GM23338 (cell line): ENCODE data around the gene MAP7D3. TPM values are rescaled to one million over a fixed set of nuclear protein-coding genes. Genes with fewer than 3 reads are reported as not detected.

Source experiments
- ATAC-seq: fragments of 200-7000 bp; cut with Tn5 transposase; 3 replicates; pipeline ENCODE4 v1.9.1; 2020
- DNase-seq: peaks from one replicate; pipeline ENCODE4 v3.0.0-alpha.2; 2015; ENCODE audit warnings: low spot score
- H2AFZ ChIP-seq: fragments of 200-600 bp; sonication (generic); 2 replicates; pipeline ENCODE4 v1.8.0; 2016; ENCODE audit warnings: antibody characterized with exemption, mild to moderate bottlenecking, moderate library complexity
- H3F3A ChIP-seq: fragments of 200-600 bp; sonication (generic); replicated peaks from 2 replicates; pipeline ENCODE4 v1.8.0; 2017; ENCODE audit warnings: antibody characterized with exemption, mixed run types, low read depth
- H3K27ac ChIP-seq: fragments of 200-600 bp; sonication (generic); 2 replicates; pipeline ENCODE4 v1.6.1; 2016; ENCODE audit warnings: low read depth
- H3K27me3 ChIP-seq: fragments of 200-600 bp; sonication (generic); 2 replicates; pipeline ENCODE4 v1.8.0; 2016; ENCODE audit warnings: mild to moderate bottlenecking, mixed run types, moderate library complexity; ENCODE audit not compliant: insufficient read depth
- H3K36me3 ChIP-seq: fragments of 200-600 bp; sonication (generic); 2 replicates; pipeline ENCODE4 v1.8.0; 2016; ENCODE audit warnings: mild to moderate bottlenecking; ENCODE audit not compliant: insufficient read depth
- H3K4me1 ChIP-seq: fragments of 200-600 bp; sonication (generic); 2 replicates; pipeline ENCODE4 v1.8.0; 2016; ENCODE audit warnings: mild to moderate bottlenecking, moderate library complexity; ENCODE audit not compliant: insufficient read depth
- H3K4me2 ChIP-seq: fragments of 200-600 bp; sonication (generic); 2 replicates; pipeline ENCODE4 v1.7.1; 2017; ENCODE audit warnings: mixed run types
- H3K4me3 ChIP-seq: fragments of 200-600 bp; sonication (generic); 2 replicates; pipeline ENCODE4 v1.6.1; 2016; ENCODE audit warnings: mixed run types
- H3K79me2 ChIP-seq: fragments of 200-600 bp; sonication (generic); replicated peaks from 2 replicates; pipeline ENCODE4 v1.8.0; 2017; ENCODE audit warnings: mild to moderate bottlenecking; ENCODE audit not compliant: insufficient read depth
- H3K9me2 ChIP-seq: fragments of 200-600 bp; sonication (generic); 2 replicates; pipeline ENCODE4 v1.8.0; 2017; ENCODE audit not compliant: insufficient read depth
- H4K20me1 ChIP-seq: fragments of 200-600 bp; sonication (generic); replicated peaks from 2 replicates; pipeline ENCODE4 v1.8.0; 2017; ENCODE audit warnings: mild to moderate bottlenecking; ENCODE audit not compliant: insufficient read depth
- H3K27ac Mint-ChIP-seq: 2 replicates; pipeline ENCODE4 v1.8.0; 2020; ENCODE audit warnings: inconsistent platforms, mild to moderate bottlenecking, moderate library complexity, mixed read lengths
- H3K27me3 Mint-ChIP-seq: 3 replicates; pipeline ENCODE4 v1.8.0; 2022; ENCODE audit warnings: low read depth, mild to moderate bottlenecking, moderate library complexity, mixed read lengths, inconsistent platforms; ENCODE audit not compliant: insufficient read depth, poor library complexity
- H3K36me3 Mint-ChIP-seq: 3 replicates; pipeline ENCODE4 v1.8.0; 2021; ENCODE audit warnings: low read depth, mild to moderate bottlenecking, inconsistent platforms, moderate library complexity, mixed read lengths
- H3K4me1 Mint-ChIP-seq: 3 replicates; pipeline ENCODE4 v1.8.0; 2020; ENCODE audit warnings: mild to moderate bottlenecking, inconsistent platforms, mixed read lengths
- H3K4me3 Mint-ChIP-seq: 3 replicates; pipeline ENCODE4 v1.8.0; 2021; ENCODE audit warnings: moderate library complexity, mild to moderate bottlenecking, inconsistent platforms, mixed read lengths
- H3K9me3 Mint-ChIP-seq: 3 replicates; pipeline ENCODE4 v1.8.0; 2020; ENCODE audit warnings: moderate library complexity, mild to moderate bottlenecking, inconsistent platforms, mixed read lengths
- CREB1 ChIP-seq: fragments of 250-450 bp; sonication (Bioruptor Pico); IDR thresholded peaks from 2 replicates; pipeline ENCODE4 v1.5.0; 2020; ENCODE audit warnings: low read depth, mild to moderate bottlenecking, moderate library complexity
- EZH2 ChIP-seq: fragments of 200-600 bp; sonication (generic); IDR thresholded peaks from one replicate; pipeline ENCODE4 v1.8.0; 2017; ENCODE audit warnings: antibody characterized with exemption, mild to moderate bottlenecking, low read depth; ENCODE audit not compliant: unreplicated experiment
- EZH2phosphoT487 ChIP-seq: fragments of 200-600 bp; sonication (generic); IDR thresholded peaks from one replicate; pipeline ENCODE4 v1.8.1; 2018; ENCODE audit warnings: antibody characterized with exemption; ENCODE audit not compliant: unreplicated experiment
- JUNB ChIP-seq: IDR thresholded peaks from one replicate; pipeline ENCODE4 v1.6.1; 2016; ENCODE audit warnings: antibody characterized with exemption; ENCODE audit not compliant: unreplicated experiment
- NANOG ChIP-seq: IDR thresholded peaks from 2 replicates; pipeline ENCODE4 v1.6.1; 2016; ENCODE audit warnings: antibody characterized with exemption, borderline replicate concordance
- POLR2AphosphoS5 ChIP-seq: IDR thresholded peaks from 2 replicates; pipeline ENCODE4 v1.6.1; 2016; ENCODE audit warnings: antibody characterized with exemption, low read depth
- STAT1 ChIP-seq: IDR thresholded peaks from one replicate; pipeline ENCODE4 v1.6.1; 2016; ENCODE audit warnings: antibody characterized with exemption; ENCODE audit not compliant: unreplicated experiment
- ZNF114 ChIP-seq: fragments of 250-450 bp; sonication (Bioruptor Pico); IDR thresholded peaks from 2 replicates; pipeline ENCODE4 v1.5.0; 2020; ENCODE audit warnings: mild to moderate bottlenecking, moderate library complexity
- ZNF331 ChIP-seq: fragments of 250-450 bp; sonication (Bioruptor Pico); IDR thresholded peaks from 2 replicates; pipeline ENCODE4 v1.5.0; 2020; ENCODE audit warnings: low read depth, mild to moderate bottlenecking, moderate library complexity
- polyA plus RNA-seq: library from polyadenylated mRNA; unstranded; fragments of >200 nt; fragmentation: Nextera tagmentation; extraction: Ambion mirVana; gene quantifications from 2 replicates; pipeline ENCODE4 v1.2.1, GENCODE V29; 2016
- total RNA-seq: library from RNA; depleted of rRNA; stranded (reverse); fragments of >200 nt; shearing (Covaris generic); gene quantifications from 2 replicates; pipeline ENCODE4 v1.2.3, GENCODE V29; 2014
- TF ChIP-seq, protein P1 (sequence below), 2 experiments: fragments of 200-600 bp in 1 of 2; sonication (generic) in 1 of 2; conservative IDR thresholded peaks; 2 replicates each; pipeline versions ENCODE4 v1.5.1 to v1.6.1; 2016 to 2017; ENCODE audit warnings: antibody characterized with exemption in 2 of 2, low read depth in 2 of 2, mild to moderate bottlenecking in 2 of 2, moderate library complexity in 1 of 2
- TF ChIP-seq, protein P2 (sequence below): IDR thresholded peaks from 2 replicates; pipeline ENCODE4 v1.6.1; 2016; ENCODE audit warnings: antibody characterized with exemption
- TF ChIP-seq, protein P3 (sequence below): IDR thresholded peaks from one replicate; pipeline ENCODE4 v1.6.1; 2018; ENCODE audit warnings: antibody characterized with exemption; ENCODE audit not compliant: unreplicated experiment
- TF ChIP-seq, protein P4 (sequence below): fragments of 250-450 bp; sonication (Bioruptor Pico); IDR thresholded peaks from 2 replicates; pipeline ENCODE4 v1.5.0; 2020; ENCODE audit warnings: mild to moderate bottlenecking, moderate library complexity

MAP7D3 gene
- total and polyA plus RNA-seq, 2 experiments from 2014 or later, result 14.5 to 33.4 TPM

- TF ChIP-seq POLR2AphosphoS5 (no peak), EZH2phosphoT487 (no peak), STAT1 (no peak), ZNF331 (no peak), CREB1 (CRISPR knock-in tag) (no peak), ZNF114 (CRISPR knock-in tag) (no peak), EZH2 (no peak), JUNB (no peak), NANOG (no peak)
- TF ChIP-seq, protein P1, sequence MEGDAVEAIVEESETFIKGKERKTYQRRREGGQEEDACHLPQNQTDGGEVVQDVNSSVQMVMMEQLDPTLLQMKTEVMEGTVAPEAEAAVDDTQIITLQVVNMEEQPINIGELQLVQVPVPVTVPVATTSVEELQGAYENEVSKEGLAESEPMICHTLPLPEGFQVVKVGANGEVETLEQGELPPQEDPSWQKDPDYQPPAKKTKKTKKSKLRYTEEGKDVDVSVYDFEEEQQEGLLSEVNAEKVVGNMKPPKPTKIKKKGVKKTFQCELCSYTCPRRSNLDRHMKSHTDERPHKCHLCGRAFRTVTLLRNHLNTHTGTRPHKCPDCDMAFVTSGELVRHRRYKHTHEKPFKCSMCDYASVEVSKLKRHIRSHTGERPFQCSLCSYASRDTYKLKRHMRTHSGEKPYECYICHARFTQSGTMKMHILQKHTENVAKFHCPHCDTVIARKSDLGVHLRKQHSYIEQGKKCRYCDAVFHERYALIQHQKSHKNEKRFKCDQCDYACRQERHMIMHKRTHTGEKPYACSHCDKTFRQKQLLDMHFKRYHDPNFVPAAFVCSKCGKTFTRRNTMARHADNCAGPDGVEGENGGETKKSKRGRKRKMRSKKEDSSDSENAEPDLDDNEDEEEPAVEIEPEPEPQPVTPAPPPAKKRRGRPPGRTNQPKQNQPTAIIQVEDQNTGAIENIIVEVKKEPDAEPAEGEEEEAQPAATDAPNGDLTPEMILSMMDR (conservative IDR thresholded peaks at IDR 0.05; ENCODE audit: low read depth in 2 of 2), result no peak
- TF ChIP-seq, protein P2, sequence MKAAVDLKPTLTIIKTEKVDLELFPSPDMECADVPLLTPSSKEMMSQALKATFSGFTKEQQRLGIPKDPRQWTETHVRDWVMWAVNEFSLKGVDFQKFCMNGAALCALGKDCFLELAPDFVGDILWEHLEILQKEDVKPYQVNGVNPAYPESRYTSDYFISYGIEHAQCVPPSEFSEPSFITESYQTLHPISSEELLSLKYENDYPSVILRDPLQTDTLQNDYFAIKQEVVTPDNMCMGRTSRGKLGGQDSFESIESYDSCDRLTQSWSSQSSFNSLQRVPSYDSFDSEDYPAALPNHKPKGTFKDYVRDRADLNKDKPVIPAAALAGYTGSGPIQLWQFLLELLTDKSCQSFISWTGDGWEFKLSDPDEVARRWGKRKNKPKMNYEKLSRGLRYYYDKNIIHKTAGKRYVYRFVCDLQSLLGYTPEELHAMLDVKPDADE, result no peak
- TF ChIP-seq, protein P3, sequence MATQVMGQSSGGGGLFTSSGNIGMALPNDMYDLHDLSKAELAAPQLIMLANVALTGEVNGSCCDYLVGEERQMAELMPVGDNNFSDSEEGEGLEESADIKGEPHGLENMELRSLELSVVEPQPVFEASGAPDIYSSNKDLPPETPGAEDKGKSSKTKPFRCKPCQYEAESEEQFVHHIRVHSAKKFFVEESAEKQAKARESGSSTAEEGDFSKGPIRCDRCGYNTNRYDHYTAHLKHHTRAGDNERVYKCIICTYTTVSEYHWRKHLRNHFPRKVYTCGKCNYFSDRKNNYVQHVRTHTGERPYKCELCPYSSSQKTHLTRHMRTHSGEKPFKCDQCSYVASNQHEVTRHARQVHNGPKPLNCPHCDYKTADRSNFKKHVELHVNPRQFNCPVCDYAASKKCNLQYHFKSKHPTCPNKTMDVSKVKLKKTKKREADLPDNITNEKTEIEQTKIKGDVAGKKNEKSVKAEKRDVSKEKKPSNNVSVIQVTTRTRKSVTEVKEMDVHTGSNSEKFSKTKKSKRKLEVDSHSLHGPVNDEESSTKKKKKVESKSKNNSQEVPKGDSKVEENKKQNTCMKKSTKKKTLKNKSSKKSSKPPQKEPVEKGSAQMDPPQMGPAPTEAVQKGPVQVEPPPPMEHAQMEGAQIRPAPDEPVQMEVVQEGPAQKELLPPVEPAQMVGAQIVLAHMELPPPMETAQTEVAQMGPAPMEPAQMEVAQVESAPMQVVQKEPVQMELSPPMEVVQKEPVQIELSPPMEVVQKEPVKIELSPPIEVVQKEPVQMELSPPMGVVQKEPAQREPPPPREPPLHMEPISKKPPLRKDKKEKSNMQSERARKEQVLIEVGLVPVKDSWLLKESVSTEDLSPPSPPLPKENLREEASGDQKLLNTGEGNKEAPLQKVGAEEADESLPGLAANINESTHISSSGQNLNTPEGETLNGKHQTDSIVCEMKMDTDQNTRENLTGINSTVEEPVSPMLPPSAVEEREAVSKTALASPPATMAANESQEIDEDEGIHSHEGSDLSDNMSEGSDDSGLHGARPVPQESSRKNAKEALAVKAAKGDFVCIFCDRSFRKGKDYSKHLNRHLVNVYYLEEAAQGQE, result no peak
- TF ChIP-seq, protein P4, sequence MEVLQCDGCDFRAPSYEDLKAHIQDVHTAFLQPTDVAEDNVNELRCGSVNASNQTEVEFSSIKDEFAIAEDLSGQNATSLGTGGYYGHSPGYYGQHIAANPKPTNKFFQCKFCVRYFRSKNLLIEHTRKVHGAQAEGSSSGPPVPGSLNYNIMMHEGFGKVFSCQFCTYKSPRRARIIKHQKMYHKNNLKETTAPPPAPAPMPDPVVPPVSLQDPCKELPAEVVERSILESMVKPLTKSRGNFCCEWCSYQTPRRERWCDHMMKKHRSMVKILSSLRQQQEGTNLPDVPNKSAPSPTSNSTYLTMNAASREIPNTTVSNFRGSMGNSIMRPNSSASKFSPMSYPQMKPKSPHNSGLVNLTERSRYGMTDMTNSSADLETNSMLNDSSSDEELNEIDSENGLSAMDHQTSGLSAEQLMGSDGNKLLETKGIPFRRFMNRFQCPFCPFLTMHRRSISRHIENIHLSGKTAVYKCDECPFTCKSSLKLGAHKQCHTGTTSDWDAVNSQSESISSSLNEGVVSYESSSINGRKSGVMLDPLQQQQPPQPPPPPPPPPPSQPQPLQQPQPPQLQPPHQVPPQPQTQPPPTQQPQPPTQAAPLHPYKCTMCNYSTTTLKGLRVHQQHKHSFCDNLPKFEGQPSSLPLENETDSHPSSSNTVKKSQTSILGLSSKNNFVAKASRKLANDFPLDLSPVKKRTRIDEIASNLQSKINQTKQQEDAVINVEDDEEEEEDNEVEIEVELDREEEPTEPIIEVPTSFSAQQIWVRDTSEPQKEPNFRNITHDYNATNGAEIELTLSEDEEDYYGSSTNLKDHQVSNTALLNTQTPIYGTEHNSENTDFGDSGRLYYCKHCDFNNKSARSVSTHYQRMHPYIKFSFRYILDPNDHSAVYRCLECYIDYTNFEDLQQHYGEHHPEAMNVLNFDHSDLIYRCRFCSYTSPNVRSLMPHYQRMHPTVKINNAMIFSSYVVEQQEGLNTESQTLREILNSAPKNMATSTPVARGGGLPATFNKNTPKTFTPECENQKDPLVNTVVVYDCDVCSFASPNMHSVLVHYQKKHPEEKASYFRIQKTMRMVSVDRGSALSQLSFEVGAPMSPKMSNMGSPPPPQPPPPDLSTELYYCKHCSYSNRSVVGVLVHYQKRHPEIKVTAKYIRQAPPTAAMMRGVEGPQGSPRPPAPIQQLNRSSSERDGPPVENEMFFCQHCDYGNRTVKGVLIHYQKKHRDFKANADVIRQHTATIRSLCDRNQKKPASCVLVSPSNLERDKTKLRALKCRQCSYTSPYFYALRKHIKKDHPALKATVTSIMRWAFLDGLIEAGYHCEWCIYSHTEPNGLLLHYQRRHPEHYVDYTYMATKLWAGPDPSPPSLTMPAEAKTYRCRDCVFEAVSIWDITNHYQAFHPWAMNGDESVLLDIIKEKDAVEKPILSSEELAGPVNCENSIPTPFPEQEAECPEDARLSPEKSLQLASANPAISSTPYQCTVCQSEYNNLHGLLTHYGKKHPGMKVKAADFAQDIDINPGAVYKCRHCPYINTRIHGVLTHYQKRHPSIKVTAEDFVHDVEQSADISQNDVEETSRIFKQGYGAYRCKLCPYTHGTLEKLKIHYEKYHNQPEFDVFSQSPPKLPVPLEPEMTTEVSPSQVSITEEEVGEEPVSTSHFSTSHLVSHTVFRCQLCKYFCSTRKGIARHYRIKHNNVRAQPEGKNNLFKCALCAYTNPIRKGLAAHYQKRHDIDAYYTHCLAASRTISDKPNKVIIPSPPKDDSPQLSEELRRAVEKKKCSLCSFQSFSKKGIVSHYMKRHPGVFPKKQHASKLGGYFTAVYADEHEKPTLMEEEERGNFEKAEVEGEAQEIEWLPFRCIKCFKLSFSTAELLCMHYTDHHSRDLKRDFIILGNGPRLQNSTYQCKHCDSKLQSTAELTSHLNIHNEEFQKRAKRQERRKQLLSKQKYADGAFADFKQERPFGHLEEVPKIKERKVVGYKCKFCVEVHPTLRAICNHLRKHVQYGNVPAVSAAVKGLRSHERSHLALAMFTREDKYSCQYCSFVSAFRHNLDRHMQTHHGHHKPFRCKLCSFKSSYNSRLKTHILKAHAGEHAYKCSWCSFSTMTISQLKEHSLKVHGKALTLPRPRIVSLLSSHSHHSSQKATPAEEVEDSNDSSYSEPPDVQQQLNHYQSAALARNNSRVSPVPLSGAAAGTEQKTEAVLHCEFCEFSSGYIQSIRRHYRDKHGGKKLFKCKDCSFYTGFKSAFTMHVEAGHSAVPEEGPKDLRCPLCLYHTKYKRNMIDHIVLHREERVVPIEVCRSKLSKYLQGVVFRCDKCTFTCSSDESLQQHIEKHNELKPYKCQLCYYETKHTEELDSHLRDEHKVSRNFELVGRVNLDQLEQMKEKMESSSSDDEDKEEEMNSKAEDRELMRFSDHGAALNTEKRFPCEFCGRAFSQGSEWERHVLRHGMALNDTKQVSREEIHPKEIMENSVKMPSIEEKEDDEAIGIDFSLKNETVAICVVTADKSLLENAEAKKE (CRISPR knock-in tag), result no peak
- Mint-ChIP-seq H3K4me1 (peaks cover 17% of the 10 kb centered on the region), H3K27me3 (no peaks in the 10 kb centered on the region), H3K27ac (no peak overlapping the region), H3K9me3 (no peaks in the 10 kb centered on the region), H3K36me3 (no peaks in the 10 kb centered on the region), H3K4me3 (no peak overlapping the region)
- H3K4me2 ChIP-seq, result no peak overlapping the region
- no peak overlapping the region for H2AFZ ChIP-seq
- DNase-seq (no peak), ATAC-seq (no peak)
- H3K27me3 ChIP-seq, result no peaks in the 10 kb centered on the region
- no peaks in the 10 kb centered on the region for H3F3A ChIP-seq
- no peak overlapping the region for H3K27ac ChIP-seq
- H3K4me3 ChIP-seq, result no peak overlapping the region
- H3K4me1 ChIP-seq, result no peaks in the 10 kb centered on the region; the same call in 1 of the 2 replicates
- no peaks in the 10 kb centered on the region for H4K20me1 ChIP-seq
- no peaks in the 10 kb centered on the region for H3K36me3 ChIP-seq
- no peaks in the 10 kb centered on the region for H3K9me2 ChIP-seq
- H3K79me2 ChIP-seq, result no peaks in the 10 kb centered on the region
Measured at GRCh38 chrX:136198010-136198409, 53.2 kb downstream of the MAP7D3 start.
